Activated naive CD8-positive, alpha-beta T cell treated with anti-CD3 and anti-CD28 coated beads, Interleukin-2, amount 50 U/mL, for 16 hours (primary cell): ENCODE results near the gene BEND6.

Experiments
- DNase-seq: peaks from one replicate; pipeline ENCODE4 v3.0.0-alpha.2; 2020; ENCODE audit warnings: low read depth, low spot score

The BEND6 gene, protein sequence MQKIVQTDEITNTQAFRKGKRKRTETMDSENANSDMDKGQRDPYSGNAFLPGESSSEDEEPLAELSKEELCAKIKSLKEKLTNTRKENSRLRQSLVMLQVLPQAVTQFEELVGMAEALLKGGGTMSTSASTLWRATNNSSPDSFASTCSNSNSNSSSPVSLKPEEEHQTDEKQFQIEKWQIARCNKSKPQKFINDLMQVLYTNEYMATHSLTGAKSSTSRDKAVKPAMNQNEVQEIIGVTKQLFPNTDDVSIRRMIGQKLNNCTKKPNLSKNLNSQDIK

DNA sequence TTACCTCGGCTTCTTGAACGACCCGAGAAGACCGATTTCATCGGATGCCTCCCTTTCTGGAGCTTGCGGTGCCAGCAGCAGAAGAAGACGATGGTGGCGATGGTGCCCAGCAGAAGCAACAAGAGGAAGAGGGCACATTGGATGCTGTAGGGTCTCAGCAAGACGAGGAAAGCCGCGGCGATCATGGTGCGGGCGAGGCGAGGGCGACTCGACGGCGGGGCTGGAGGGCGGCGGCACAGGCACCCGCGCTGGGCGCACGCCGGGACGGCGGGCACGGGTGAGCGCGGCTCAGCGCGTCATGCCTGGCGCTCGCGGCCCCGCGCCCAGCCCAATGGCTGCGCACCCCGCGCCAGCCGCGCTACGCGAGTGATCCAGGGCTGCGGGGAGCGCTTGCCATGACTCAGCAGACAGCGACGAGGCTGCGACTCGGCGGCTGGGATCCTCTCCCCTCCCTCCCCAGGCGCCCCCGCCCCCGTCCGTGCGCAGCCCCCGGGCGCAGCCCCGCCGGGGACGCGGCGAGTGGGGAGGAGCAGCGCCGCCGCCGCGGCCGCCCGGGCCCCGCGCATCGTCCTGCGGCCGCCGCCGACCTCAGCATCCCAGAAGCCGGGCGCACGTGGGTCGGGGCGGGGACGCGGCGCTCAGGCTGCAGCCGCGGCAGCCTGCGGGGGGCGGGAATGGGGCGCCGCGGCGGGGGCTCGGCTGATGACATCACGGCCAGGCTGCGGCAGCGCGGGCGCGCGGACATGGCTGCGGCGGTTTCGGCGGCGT is at the start of gene BEND6:
Gene BEND6 (plus strand): TSS at position 705 of the 768 bp plus-strand sequence. CDS start 26,704 bp downstream, outside the sequence.
- DNase-seq, result no peak

DNA sequence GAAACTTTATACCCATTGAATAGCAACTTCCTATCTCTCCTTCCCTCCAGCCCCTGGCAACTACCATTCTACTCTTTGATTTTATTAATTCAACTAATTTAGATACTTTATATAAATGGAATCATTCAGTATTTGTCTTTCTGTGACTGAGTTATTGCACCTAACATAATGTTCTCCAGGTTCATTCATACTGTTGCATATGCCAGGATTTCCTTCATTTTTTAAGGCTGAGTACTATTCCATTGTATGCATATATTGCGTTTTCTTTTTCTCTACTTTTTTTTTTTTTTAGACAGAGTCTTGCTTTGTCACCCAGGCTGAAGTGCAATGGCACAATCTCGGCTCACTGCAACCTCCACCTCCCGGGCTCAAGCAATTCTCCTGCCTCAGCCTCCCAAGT is 49.5 kb upstream of the BEND6 start:
- no peak for DNase-seq

DNA sequence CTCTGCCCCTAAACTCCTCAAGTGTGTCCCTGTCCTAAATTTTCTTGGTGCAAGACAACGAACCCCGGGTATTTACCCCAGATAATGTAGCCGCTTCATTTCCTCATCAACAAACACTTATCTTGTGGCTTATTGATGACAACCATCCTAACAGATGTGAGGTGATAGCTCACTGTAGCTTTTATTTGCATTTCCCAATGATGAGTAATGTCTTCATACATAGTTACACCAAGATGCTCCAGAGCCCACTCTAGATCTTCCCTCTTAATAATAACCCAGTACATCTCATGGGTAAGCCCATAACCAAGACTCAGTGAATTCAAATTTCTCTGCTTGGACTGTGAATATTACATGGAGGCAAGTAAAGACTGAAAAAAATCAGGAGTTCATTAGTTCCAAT is 48.2 kb upstream of the BEND6 start:
- no peak for DNase-seq

DNA sequence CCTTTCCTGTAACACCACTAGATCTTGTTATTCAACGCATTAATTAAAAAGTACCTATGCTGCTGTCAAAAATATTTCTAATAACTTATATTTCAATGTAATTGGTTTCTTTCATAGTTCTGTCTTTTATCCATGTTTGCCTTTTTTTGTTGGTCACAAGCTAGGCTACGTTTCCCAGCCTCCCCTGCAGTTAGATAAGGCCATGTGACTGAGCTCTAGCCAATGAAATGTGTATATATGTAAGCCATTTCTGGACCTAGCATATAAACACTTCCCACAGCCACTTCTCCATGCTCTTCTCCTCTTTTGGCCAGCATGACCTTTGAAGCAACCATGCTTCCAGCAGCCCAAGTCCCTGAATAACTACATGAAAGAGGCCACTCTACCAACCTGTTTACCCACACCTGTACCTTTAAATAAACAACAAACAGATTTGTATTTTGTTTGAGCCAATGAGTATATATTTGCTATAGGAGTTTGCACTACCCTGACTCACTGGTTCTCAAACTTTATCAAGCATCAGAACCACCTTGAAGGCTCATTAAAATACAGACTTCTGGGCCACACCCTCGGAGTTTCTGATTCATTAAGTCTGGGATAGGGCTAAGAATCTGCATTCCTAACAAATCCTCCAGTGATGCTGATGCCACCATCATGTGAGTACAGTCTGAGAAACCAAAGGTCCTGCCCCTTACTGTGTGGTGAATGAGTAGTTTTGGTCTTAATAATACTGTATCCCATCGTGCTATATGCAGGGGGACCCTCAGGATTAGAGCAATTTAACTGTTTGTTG is 45.6 kb upstream of the BEND6 start:
- DNase-seq, result no peak

DNA sequence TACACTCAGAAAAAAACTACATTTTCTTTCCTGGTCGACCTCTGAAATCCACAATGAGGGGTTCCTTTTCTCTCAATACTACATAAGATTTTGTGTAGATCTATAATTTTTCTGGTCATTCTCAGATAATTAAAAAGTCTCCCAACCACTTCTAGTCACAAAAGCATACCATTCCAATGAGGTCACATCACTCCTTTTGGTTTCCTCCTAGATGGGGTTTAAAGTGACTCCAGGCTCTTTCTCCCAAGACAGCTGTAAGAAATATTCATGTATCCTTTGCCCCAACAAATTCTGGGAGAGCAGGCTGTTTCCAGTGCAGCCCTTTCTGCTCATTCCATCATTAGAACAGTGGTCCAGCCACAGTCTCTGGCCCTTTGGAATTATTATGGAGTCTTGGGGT is 43.1 kb upstream of the BEND6 start:
- DNase-seq, result no peak

DNA sequence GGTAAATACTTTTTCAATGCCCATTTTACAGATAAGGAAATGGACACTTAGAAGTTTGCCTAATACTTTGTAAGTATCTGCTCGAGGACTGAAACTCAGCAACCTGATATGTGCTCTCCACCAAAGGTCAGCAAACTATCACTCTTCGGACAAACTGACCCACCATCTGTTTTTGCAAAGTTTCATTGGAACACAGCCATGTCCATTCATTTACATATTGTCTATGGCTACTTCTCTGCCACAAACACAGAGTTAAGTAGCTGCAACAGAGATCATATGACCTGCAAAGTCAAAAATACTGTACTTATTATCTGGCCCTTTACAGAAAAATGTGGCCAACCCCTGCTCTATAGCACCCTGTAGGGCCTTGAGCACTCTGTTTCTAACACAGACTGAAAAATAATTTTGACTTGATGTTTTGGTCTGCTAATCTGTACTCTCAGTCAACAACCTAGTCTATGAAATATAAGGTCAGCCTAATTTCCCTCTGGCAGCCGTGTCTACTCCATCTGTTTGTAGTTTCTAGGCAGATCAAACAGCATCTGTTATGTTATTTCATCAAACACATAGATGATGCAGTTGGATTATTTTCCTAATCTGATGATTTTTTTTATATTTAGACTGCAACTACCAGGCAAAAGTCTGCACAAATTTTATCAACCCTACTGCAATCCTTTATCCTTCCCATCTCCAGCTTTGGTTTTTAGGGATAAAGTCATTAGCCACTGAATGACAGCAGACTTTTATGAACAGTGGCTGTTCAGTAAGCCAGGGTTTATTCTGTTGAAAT is 41.4 kb upstream of the BEND6 start:
- DNase-seq, result no peak

DNA sequence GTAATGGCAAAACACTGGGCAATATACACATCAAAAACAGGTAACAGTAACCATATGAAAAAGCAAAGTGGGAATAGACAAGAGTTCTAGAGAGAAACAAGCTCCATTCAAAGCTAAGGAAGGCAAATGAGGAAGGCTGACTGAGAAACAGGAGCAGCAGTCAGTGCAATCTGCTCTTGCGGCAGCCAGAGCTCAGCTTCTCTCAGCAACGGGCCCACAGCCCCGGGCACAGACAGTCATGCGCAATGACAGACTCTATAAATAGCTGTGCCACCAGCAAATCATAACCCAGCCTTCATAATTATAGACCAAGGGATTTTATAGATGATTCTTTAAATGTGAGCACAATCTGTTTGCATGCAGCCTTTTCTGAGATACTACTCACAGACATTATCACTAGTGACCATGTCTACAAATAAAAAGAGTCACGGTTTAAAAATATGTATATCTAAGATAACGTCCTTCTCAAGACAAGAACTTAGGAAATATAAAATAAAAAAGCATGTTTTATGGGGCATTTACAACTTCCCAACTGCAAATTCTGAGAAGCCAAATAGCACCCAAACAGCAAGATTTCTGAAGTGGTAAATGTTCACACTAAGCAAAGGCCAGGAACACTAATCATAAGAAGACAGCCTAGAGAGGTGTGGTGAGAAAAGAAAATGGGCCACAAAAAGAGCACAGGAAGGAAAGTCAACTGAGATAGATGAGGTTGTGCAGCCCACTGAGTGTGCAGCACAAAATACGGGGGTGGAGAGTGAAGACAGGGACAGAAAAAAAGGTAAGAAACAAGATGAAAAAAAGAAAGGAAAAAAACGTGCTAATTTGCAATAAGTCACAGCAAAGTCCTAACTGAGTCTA is 39.9 kb upstream of the BEND6 start:
- no peak for DNase-seq

DNA sequence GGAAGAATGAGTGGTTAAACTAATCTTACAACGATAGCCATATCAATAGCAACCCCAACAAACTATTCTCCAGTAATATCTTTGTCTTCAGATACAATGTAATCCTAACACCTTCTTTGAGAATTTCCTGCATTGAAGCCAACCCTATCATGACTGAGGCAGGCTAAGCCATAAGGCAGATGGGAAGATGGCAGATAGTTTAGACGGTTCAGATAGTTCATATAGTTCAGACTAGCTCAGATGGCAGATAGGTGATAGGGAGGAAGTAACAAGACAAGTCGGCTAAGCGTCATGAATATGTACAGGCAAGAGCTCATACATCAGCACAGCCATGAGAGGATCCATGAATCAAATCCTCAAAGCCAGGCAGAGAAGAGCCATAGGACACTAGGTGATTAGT is 39.1 kb upstream of the BEND6 start:
- no peak for DNase-seq

DNA sequence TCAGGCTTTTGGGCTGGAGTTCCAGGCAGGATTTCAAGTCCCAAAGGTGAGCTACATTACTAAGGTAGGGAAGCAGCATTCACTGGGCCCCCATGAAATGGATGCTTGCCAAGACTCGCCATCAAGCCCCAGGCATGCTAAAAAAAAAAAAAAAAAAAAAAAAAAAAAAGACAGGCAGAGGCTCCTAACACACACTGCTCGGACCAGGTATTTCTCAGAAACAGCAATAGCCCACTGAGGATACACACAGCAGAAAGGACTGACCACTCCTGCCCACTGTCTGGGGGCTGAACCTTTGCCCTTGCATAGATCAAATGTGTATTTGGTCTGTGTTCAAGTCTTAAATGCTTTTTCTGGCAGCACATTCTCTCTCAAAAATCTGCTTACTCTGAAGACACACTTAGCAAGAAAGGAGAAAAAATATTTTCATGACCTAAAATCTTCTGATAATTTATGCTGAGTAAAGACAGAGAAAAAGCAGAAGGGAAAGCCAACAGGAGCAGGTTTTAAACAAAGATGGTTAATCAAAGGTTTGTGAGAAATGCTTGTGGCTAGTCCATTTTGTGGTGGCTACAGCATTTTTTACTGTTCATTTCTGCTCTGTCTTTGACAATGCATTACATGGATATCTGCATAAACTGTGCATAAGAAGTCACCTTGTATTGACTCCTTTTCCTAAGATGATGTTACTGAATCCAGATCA is 37.9 kb upstream of the BEND6 start:
- no peak for DNase-seq

DNA sequence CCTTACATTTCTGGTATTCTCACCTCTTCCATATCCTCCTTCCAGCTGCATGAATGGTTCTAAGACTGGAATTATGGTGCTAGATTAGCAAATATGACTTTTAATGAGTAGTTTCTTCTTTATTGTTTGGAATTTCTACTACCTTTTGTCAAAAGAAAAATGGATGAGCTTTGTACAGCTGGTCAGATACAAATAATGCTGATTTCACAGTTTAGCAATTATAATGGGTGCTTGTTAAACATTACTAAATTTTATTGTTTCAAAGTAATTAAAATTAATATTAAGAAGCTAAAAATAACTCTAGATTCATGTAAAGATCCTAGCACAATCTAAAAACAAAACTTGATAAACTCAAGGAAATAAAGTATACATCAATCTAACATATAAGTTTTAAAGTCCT is 32.3 kb upstream of the BEND6 start:
- DNase-seq, result no peak

DNA sequence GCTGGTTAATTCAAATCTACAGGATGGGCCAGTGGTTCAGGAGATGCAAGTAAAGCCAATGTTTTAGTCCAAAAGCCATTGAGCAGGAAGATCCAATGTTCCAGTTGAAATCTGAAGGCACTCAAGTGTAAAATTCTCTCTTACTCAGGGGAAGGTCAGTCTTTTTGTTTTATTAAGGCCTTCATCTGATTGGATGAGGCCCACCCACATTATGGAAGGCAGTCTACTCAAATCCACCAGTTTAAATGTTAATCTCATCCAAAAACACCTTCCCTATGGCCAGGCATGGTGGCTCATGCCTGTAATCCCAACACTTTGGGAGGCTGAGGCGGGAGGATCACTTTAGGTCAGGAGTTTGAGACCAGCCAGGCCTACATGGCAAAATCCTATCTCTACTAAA is 31.3 kb upstream of the BEND6 start:
- no peak for DNase-seq

DNA sequence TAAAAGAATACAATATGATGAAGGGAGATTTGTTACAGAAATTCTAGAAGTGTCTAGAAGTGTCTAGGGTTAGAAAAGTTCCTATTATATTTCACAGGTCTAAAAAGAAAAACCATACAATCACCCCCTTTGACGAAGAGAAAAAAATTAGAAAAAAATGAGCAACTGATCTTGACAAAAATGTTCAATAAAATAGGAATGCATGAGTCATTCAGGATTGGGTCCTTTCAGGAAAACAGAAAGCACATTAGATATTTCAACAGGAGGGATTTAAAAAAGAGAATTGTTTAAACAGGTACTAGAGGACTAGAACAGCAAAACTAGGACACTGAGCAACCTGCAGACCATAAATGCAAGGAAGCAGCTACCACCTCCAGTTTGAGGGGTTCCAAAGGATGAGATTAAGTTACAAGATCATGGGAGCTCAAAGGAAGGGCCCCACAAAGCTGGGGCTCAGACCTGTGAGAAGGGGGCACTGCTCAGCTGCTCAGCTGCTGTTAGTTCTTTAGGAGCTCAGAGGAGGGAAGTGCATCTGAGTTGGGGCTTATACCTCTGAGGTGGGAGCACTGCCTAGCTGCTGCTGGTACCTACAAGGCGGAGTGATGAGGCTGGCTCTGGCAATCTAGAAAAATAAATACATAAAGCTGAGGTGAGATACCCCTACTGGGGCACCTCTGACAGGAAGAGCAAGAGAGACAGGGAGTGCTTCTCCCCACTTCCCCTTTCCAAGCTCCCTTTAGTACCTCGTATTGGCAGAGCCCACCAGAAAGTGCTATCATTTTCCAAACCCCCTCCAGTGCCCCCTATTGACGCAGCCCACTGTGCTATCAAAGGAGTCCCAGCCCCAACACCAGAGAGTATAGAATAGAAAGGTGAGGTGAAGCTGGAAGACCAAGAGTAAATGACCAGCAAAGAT is 27.1 kb upstream of the BEND6 start:
- DNase-seq, result no peak

DNA sequence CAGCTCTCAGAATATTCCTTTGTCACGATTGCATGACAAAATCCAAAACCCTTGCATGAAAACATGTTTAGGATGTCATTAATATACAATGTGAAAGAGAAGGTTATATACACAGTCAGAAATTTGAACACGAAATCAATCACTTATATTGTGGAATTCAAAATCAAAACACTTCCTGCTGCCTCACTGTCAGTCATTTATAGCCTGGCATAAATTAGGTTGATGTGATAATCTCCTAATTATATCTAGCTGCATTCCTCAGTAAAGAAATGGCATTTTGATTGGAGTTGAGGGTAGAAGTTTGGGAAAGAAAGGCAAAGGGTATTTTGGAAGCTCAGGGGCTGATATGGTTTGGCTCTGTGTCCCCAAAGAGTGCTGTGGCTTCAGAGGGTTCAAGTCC is 24.1 kb upstream of the BEND6 start:
- no peak for DNase-seq

DNA sequence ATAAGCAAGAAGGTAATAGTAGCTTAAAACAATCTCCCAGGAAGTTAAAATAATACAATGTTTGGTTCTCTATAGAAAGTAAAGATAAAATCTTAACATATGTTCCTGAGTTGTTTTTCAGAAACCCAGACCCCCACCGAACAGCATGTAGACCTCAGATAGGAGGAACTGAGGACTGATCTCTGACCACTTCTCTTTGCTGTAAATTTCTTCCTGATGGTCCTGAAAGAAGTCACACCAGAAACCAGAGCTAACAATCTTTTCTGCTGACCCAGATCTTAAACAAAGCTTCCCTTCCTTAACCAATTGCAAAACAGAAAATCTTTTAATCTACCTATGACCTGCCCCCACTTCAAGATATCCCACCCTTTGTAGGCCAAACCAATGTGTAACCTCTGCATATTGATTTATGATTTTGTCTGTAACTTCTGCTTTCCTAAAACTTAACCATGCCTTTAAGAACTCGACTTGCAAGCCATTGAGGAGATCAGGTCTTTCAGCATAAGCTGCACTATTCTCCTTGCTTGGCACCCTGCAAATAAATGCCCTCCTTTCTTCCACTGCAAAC is 21.9 kb upstream of the BEND6 start:
- no peak for DNase-seq

DNA sequence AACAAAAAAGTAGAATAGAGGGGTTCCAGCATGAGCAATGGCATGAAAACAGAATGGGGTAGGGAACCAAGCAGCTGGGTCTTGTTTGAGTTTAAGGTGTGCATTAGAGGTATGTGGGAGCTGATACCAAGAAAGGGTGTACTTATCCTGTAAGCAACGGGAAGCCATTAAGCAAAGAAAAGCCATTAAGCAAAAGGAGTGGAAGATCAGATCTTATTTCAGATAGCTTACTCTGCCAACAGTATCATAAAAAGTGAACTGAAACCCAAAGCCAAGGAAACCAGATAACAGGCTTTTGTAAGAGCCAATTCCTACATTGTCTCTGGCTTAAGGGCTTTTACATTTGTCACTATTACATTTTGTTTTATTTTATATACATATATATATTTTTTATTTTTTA is 21.3 kb upstream of the BEND6 start:
- no peak for DNase-seq

DNA sequence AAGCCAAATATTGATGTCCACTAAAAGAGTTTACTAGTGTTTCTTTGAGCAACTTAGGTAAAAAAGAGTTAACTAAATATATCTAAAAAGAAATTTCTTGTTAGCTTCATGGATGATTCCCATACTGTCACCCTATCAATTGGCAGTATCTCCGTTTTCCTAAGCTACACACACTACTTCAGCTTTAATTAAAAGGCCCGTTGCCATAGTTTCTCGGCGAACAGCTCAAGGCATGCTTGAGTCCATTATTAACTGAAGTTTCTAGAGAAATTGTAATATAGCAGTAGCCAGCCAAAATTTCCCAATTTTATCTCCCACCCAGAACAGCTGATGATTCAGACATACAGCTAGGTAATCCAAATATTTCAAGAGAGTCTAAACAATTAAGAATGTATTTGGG is 20.0 kb upstream of the BEND6 start:
- no peak for DNase-seq

DNA sequence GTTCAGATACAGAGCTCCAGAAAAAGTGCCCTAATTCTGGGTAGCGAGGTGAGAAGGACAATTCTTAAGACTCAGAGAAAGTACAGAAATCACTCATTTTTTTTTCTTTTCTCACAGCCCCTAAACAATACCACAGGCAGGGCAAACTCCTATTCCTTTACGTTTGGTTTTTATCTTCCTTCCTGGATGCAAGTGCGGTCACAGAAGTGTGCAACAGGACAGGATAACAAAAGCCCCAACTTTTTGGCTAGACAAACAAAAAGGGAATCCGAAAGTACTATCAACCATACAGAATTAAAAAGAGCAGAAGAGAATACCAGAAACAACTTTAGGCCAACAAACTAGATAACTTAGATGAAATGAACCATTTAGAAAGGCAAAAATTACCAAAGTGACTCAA is 18.4 kb upstream of the BEND6 start:
- DNase-seq, result no peak

DNA sequence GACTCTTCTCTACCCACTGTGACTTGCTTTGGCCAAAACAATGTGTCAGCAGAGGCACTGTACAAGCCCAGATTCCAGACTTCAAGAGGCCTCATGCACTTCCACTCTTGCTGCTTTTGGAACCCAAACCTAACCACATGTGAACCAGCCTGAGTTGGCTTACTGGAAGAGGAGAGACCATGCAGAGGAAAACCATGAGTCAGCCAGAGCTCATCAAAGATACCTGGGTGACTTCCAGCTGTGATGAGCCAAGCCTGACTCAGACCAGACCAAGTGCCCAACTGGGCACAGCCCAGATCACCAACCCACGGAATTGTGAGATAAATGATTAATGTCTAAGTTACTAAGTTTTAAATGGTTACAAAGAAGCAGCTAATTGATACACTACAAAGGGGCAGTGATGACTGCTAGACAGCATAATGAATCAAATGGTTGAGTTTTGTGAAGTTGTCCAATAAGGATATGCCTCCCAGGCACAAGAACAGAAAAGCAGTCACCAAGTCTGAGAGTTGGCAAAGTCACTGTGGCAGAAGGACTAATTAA is 16.2 kb upstream of the BEND6 start:
- no peak for DNase-seq

DNA sequence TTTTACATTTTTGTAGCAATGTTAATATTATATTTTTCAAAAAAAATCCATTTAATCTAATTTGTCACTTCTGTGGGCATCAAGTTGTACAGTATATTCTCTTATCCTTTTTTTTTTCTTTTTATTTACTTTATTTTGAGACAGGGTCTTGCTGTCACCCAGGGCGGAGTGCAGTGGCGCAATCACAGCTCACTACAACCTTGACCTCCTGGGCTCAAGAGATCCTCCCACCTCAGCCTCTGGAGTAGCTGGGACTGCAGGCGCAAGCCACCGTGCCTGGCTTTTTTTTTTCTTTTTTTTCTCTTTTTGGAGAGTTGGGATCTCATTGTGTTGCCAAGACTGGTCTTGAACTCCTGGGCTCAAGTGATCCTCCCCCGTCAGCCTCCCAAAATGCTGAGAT is 14.4 kb upstream of the BEND6 start:
- DNase-seq, result no peak
